ENCODE data around the gene APBA2. TPM values are rescaled to one million over a fixed set of nuclear protein-coding genes. Genes with fewer than 3 reads are reported as not detected.

APBA2 gene
- total and polyA plus RNA-seq, 2 of the 13 experiments (the other 11 are each of a cell fraction or from before 2014, with no cell fraction given) = 0.62 to 2.3 TPM

DNA sequence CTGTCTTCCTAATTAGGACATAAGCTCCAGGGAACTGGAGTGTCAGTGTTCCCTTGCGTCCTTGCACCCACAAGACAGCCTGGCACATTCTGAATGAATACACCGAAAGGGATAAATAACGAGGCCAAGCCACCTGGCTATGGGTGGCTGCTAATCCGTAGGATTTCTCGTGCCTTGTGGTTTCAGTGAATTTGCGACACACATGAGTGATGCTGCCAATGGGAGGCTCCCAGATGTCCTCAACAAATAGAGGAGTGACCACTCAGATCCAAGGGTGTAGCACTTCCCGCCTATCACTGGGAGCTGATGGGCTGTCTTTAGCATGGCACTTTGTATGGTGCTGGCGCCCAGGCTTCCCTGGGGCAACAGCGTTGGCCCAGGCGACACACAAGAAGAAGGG is 43.4 kb downstream of the APBA2 start (continued):
- TF ChIP-seq ZBTB40 (IDR thresholded peaks at IDR 0.05) (no peak), ZBTB40 (CRISPR knock-in tag; IDR thresholded peaks at IDR 0.05) (no peak)
- TF ChIP-seq, protein P1, sequence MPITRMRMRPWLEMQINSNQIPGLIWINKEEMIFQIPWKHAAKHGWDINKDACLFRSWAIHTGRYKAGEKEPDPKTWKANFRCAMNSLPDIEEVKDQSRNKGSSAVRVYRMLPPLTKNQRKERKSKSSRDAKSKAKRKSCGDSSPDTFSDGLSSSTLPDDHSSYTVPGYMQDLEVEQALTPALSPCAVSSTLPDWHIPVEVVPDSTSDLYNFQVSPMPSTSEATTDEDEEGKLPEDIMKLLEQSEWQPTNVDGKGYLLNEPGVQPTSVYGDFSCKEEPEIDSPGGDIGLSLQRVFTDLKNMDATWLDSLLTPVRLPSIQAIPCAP (CRISPR knock-in tag; IDR thresholded peaks at IDR 0.05; ENCODE audit: low read depth) = no peak

Data from HepG2 (cell line).